ENCODE data around the gene MRNIP. TPM values are rescaled to one million over a fixed set of nuclear protein-coding genes. Genes with fewer than 3 reads are reported as not detected.

MRNIP gene
- total and polyA plus RNA-seq, 3 experiments from 2014 or later = 17.7 to 27.2 (median 23.9) TPM

DNA sequence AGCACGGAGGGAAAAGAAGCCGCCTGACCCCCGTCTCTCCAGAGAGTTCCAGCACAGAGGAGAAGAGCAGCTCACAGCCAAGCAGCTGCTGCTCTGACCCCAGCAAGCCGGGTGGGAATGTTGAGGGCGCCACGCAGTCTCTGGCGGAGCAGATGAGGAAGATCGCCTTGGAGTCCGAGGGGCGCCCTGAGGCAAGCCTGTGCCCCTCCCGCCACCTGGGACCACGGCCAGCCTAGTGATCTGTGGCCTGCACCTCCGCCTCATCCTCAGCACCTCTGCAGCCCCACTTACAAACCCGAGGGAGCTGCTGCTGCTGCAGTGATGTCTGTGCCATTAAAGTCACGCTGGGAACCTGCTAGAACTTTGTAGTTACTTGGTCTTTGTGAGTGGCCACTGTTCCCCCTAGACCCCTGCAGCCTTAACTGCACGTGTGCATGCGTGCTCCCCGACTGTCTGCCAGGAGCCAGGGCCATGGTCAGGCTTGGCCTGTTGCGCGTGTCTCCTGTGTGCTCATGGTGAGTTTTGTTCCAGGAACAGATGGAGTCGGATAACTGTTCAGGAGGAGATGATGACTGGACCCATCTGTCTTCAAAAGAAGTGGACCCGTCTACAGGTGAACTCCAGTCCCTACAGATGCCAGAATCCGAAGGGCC, 25.4 kb downstream of the MRNIP start:
- ChIA-PET POLR2A (no interaction called here), CTCF (interaction anchor here (0.6 to 1.1 kb wide), 2 partner anchors 31 to 743 kb away, joined by 3 read pairs; no protein-coding TSS in a partner anchor)
- Mint-ChIP-seq H3K36me3 (peaks cover 13 to 88% (median 28%) of the 10 kb centered on the region in 3 donors), H3K4me1 (peaks cover 21 to 40% (median 22%) of the 10 kb centered on the region in 3 donors), H3K27ac (peak overlapping the region in 4 of 8 donors; percentile 23 to 38 (median 26)), H3K4me3 (no peak overlapping the region), H3K27me3 (peaks cover 0 to 2% of the 10 kb centered on the region in 2 donors), H3K9me3 (no peaks in the 10 kb centered on the region)
- peak in 1 of 5 donors; percentile 30 for DNase-seq
- H3K27me3 ChIP-seq (ENCODE audit: insufficient read depth, low read length, poor library complexity, severe bottlenecking) = no peaks in the 10 kb centered on the region
- no peak overlapping the region for H3K27ac ChIP-seq (ENCODE audit: low read depth, low read length)
- H3K36me3 ChIP-seq (ENCODE audit: insufficient read depth, low read length) = peaks cover 67% of the 10 kb centered on the region
- H3K4me3 ChIP-seq (ENCODE audit: low read length) = no peak overlapping the region
- peaks cover 18% of the 10 kb centered on the region for H3K4me1 ChIP-seq (ENCODE audit: insufficient read depth, low read length)
- no peaks in the 10 kb centered on the region for H3K9me3 ChIP-seq (ENCODE audit: low read length)

DNA sequence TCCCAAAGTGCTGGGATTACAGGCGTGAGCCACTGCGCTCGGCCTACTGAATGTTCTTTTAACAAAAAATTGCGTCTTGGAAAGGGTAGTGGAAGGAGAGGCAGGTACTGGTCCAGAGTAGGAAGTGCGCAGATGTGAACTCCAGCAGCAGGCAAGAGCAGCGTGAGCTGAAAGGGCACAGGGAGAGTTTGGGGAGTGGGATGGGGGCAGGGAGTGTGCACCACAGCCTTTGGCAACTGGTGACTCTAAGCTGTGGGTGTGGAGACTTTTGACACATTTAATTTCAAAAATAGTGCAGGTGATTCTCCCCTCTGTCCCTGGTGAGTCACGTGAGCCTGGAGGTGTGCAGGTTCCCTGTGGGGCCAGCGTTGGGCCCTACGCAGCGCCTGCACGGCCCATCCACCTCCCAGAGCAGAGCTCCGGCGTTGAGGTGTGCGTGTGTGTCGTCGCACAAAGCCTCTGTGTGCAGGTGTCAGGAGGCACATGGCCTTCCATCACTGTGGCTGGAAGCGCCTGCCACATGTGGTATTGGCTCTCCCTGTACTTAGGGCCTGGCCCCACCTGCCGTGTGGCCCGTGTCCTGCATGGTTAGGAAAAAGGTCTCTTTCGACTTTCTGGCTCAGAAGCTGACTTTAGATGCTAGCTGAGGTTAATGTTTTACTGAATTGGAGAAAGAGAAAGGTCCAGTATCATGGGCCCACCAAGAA, 26.4 kb downstream of the MRNIP start:
- H3K36me3 ChIP-seq (ENCODE audit: insufficient read depth, low read length) = peaks cover 60% of the 10 kb centered on the region
- peaks cover 13 to 89% (median 29%) of the 10 kb centered on the region in 3 donors for H3K36me3 Mint-ChIP-seq
- POLR2A ChIA-PET = no interaction called here
- H3K4me3 ChIP-seq (ENCODE audit: low read length) = no peak overlapping the region
- peaks cover 20 to 38% (median 20%) of the 10 kb centered on the region in 3 donors for H3K4me1 Mint-ChIP-seq
- peaks cover 13% of the 10 kb centered on the region for H3K4me1 ChIP-seq (ENCODE audit: insufficient read depth, low read length)
- H3K27ac ChIP-seq (ENCODE audit: low read depth, low read length) = no peak overlapping the region
- peak in 1 of 5 donors; percentile 38 for DNase-seq
- H3K9me3 Mint-ChIP-seq = no peaks in the 10 kb centered on the region
- no peaks in the 10 kb centered on the region for H3K27me3 ChIP-seq (ENCODE audit: insufficient read depth, low read length, poor library complexity, severe bottlenecking)
- CTCF ChIA-PET = interaction anchor here (1.0 kb wide), 1 partner anchor 11 kb away, joined by 3 read pairs; no protein-coding TSS in a partner anchor
- no peak overlapping the region for H3K4me3 Mint-ChIP-seq
- peaks cover 0 to 2% of the 10 kb centered on the region in 2 donors for H3K27me3 Mint-ChIP-seq
- no peaks in the 10 kb centered on the region for H3K9me3 ChIP-seq (ENCODE audit: low read length)
- H3K27ac Mint-ChIP-seq = peak overlapping the region in 4 of 8 donors; percentile 23 to 82 (median 55)

DNA sequence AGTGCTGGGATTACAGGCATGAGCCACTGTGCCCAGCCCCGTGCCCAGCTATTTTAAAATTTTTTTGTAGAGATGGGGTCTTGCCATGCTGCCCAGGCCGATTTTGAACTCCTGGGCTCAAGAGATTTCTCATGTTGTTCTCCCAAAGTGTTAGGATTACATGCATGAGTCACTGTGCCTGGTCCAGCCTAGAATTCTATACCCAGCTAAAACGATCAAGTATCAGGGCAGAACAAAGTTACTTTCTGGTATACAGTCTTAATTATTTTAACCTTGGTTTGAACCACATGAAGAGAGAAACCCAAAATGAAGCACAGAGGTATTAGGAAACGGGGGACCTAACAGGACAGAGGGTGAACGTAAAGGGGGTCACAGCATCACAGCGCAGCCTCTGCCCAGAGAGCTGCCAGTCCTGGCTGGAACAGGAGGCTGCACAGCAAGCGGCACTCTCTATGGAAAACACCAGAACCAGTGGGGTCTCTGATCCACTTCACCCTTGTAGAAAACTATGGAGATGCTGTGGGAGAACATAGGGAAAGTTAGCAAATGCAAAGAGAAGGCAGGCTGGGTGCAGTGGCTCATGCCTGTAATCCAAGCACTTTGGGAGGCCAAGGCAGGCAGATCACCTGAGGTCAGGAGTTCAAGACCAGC, 27.7 kb downstream of the MRNIP start:
- H3K4me3 Mint-ChIP-seq = no peak overlapping the region
- H3K4me1 ChIP-seq (ENCODE audit: insufficient read depth, low read length) = peaks cover under 1% of the 10 kb centered on the region
- H3K27me3 ChIP-seq (ENCODE audit: insufficient read depth, low read length, poor library complexity, severe bottlenecking) = no peaks in the 10 kb centered on the region
- no peak overlapping the region for H3K4me3 ChIP-seq (ENCODE audit: low read length)
- POLR2A ChIA-PET = interaction anchor here (1.0 kb wide), 1 partner anchor 9 kb away, joined by 4 read pairs; no protein-coding TSS in a partner anchor
- peak in 1 of 5 donors; percentile 36 for DNase-seq
- peaks cover 11 to 89% (median 22%) of the 10 kb centered on the region in 3 donors for H3K36me3 Mint-ChIP-seq
- no peak overlapping the region for H3K27ac ChIP-seq (ENCODE audit: low read depth, low read length)
- H3K36me3 ChIP-seq (ENCODE audit: insufficient read depth, low read length) = peaks cover 53% of the 10 kb centered on the region
- H3K27ac Mint-ChIP-seq = peak overlapping the region in 3 of 8 donors; percentile 12 to 73 (median 47)
- peaks cover 0 to 2% of the 10 kb centered on the region in 2 donors for H3K27me3 Mint-ChIP-seq
- CTCF ChIA-PET = interaction anchor here (1.9 kb wide), 1 partner anchor 29 kb away, joined by 9 read pairs; no protein-coding TSS in a partner anchor
- peaks cover 8 to 30% (median 11%) of the 10 kb centered on the region in 3 donors for H3K4me1 Mint-ChIP-seq
- no peaks in the 10 kb centered on the region for H3K9me3 Mint-ChIP-seq
- no peaks in the 10 kb centered on the region for H3K9me3 ChIP-seq (ENCODE audit: low read length)

DNA sequence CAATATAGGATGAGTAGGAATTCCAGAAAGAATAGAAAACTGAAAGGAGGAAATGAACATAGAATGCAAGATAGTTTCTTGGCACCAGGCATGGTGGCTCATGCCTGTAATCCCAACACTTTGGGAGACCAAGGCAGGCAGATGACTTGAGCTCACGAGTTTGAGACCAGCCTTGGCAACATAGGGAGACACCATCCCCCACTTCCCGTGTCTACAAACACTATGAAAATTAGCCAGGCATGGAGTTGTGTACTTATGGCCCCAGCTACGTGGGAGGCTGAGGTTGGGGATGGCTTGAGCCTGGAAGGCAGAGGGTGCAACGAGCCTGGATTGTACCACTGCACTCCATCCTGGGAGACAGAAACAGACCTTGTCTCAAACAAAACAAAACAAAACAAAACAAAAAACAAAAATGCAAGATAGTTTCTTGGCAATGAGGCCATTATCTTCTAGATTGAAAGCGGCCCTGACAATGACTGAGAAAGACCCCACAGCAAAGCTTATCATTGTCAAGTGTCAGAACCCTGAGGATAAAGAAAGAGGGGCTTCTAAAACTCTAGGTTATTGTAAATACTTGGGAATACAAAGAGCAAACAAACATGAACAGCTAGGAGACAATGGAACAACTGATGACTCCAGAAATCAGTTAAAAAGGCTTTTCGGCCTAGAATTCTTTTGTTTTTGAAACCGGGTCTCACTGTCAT, 28.7 kb downstream of the MRNIP start:
- Histone ChIP-seq H3K4me3 (ENCODE audit: low read length) (no peak overlapping the region), H3K27ac (ENCODE audit: low read depth, low read length) (no peak overlapping the region), H3K9me3 (ENCODE audit: low read length) (no peaks in the 10 kb centered on the region), H3K27me3 (ENCODE audit: insufficient read depth, low read length, poor library complexity, severe bottlenecking) (no peaks in the 10 kb centered on the region), H3K36me3 (ENCODE audit: insufficient read depth, low read length) (peaks cover 61% of the 10 kb centered on the region), H3K4me1 (ENCODE audit: insufficient read depth, low read length) (no peaks in the 10 kb centered on the region)
- Mint-ChIP-seq H3K9me3 (no peaks in the 10 kb centered on the region), H3K4me3 (peak overlapping the region in 1 of 7 donors; percentile 32), H3K27ac (peak overlapping the region in 5 of 8 donors; percentile 2 to 73 (median 23)), H3K4me1 (peaks cover 7 to 33% (median 10%) of the 10 kb centered on the region in 3 donors), H3K36me3 (peaks cover 9 to 90% (median 19%) of the 10 kb centered on the region in 3 donors), H3K27me3 (peaks cover 0 to 2% of the 10 kb centered on the region in 2 donors)
- ChIA-PET POLR2A (interaction anchor here (0.6 to 1.0 kb wide), 2 partner anchors 8 to 29 kb away, joined by 3 to 4 read pairs; partner anchors contain the start of gene MRNIP), CTCF (interaction anchor here (1.9 kb wide), 1 partner anchor 28 kb away, joined by 9 read pairs; no protein-coding TSS in a partner anchor)
- peak in 1 of 5 donors; percentile 25 for DNase-seq

DNA sequence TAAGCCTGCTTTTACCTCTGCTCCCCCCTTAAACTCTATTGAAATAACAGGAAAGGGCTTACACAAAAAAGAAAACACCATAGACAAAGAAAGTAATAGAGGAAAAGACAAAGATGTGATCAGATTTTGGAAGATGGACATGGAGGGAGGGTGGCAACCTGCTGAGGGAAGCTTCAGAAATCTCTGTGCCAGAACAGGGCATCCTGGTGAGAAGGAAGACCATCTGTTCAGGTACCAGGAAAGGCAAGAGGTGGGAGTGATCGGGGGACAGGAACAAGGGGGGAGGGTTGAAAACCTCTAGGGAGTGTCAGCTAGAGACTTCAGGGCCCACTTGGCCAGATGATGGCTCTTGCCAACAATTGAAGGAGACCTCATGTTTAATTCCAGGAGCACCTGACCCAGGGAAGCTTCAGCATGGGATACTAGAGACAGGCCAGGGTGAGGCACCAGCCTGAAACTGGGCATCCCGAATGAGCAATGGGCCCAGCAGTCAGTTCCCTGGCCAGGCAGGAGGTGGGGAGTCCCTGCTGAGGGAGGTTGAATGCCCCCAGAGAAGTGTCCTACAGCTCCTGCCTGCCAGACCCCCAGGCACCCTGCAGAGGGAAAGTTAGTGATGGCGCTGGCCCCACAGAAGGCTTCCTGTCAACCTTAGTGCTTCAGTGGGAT, 29.7 kb downstream of the MRNIP start:
- H3K4me1 Mint-ChIP-seq = peaks cover 10 to 39% (median 15%) of the 10 kb centered on the region in 3 donors
- POLR2A ChIA-PET = no interaction called here

DNA sequence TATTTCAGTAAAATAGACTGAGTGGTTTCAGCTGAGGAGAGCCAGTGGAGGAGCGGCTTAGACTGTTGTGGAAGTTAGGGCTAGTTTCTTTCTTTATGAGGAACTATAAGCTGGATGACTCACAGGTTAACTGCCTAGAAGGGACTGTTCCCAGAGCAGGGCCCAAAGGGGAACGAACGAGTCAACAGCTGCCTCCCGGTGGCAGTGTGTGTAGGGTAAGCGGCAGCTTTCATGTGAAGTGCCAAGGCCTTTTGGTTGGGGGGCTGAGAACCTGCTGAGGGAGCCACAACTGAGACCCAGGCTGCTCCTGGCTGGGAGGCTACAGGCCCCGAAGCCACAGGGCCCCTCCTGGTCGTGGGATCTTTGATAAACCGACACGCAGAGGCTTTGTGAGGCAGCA, 30.9 kb downstream of the MRNIP start:
- Histone ChIP-seq H3K4me1 (ENCODE audit: insufficient read depth, low read length) (peaks cover 4% of the 10 kb centered on the region), H3K27me3 (ENCODE audit: insufficient read depth, low read length, poor library complexity, severe bottlenecking) (no peaks in the 10 kb centered on the region), H3K27ac (ENCODE audit: low read depth, low read length) (no peak overlapping the region), H3K36me3 (ENCODE audit: insufficient read depth, low read length) (peaks cover 59% of the 10 kb centered on the region), H3K4me3 (ENCODE audit: low read length) (no peak overlapping the region), H3K9me3 (ENCODE audit: low read length) (no peaks in the 10 kb centered on the region)
- no peaks in the 10 kb centered on the region for H3K27me3 Mint-ChIP-seq
- H3K27ac Mint-ChIP-seq = peak overlapping the region in 5 of 8 donors; percentile 20 to 98 (median 52)
- peak in 1 of 5 donors; percentile 42 for DNase-seq
- ChIA-PET POLR2A (no interaction called here), CTCF (no interaction called here)
- H3K4me1 Mint-ChIP-seq = peaks cover 14 to 42% (median 24%) of the 10 kb centered on the region in 3 donors
- peak overlapping the region in 1 of 7 donors; percentile 24 for H3K4me3 Mint-ChIP-seq
- H3K9me3 Mint-ChIP-seq = no peaks in the 10 kb centered on the region
- H3K36me3 Mint-ChIP-seq = peaks cover 13 to 98% (median 24%) of the 10 kb centered on the region in 3 donors

More for the DNA sequence above, 29.7 kb downstream of the MRNIP start:
- Mint-ChIP-seq H3K9me3 (no peaks in the 10 kb centered on the region), H3K27ac (peak overlapping the region in 7 of 8 donors; percentile 24 to 98 (median 83)), H3K27me3 (peaks cover 0 to 2% of the 10 kb centered on the region in 2 donors), H3K4me3 (no peak overlapping the region), H3K36me3 (peaks cover 13 to 98% (median 22%) of the 10 kb centered on the region in 3 donors)
- Histone ChIP-seq H3K4me3 (ENCODE audit: low read length) (no peak overlapping the region), H3K4me1 (ENCODE audit: insufficient read depth, low read length) (no peaks in the 10 kb centered on the region), H3K9me3 (ENCODE audit: low read length) (no peaks in the 10 kb centered on the region), H3K27ac (ENCODE audit: low read depth, low read length) (no peak overlapping the region), H3K27me3 (ENCODE audit: insufficient read depth, low read length, poor library complexity, severe bottlenecking) (no peaks in the 10 kb centered on the region), H3K36me3 (ENCODE audit: insufficient read depth, low read length) (peaks cover 71% of the 10 kb centered on the region)
- CTCF ChIA-PET = interaction anchor here (1.9 kb wide), 1 partner anchor 27 kb away, joined by 9 read pairs; no protein-coding TSS in a partner anchor
- DNase-seq = peak in 1 of 5 donors; percentile 30

Measured in CD8-positive, alpha-beta memory T cell (primary cell).